Measurements from ENCODE around the gene SPATA31C1.

Gene SPATA31C1

GRCh38 chr9:87886933-87887505, 30.7 kb upstream of the SPATA31C1 start:
- no peak for TF ChIP-seq CTCF (conservative IDR thresholded peaks at IDR 0.05; ENCODE audit: low read depth, low read length)
- no peak overlapping the region for H3K4me3 ChIP-seq (ENCODE audit: low read length)
- no peak for DNase-seq (ENCODE audit: low read depth)

- no peak overlapping the region for H3K4me3 ChIP-seq (ENCODE audit: low read length)
- no peak for TF ChIP-seq CTCF (conservative IDR thresholded peaks at IDR 0.05; ENCODE audit: low read depth, low read length)
- DNase-seq (ENCODE audit: low read depth) = no peak
These were observed 29.9 kb upstream of the SPATA31C1 start for GRCh38 chr9:87887661-87888480.

- TF ChIP-seq CTCF (conservative IDR thresholded peaks at IDR 0.05; ENCODE audit: low read depth, low read length) = no peak
- no peak overlapping the region for H3K4me3 ChIP-seq (ENCODE audit: low read length)
- DNase-seq (ENCODE audit: low read depth) = no peak
These were observed 29.3 kb upstream of the SPATA31C1 start for GRCh38 chr9:87888501-87888900.

GRCh38 chr9:87889065-87889881, 28.5 kb upstream of the SPATA31C1 start:
- DNase-seq (ENCODE audit: low read depth) = no peak

GRCh38 chr9:87889882-87890252, 27.9 kb upstream of the SPATA31C1 start:
- no peak overlapping the region for H3K4me3 ChIP-seq (ENCODE audit: low read length)
- DNase-seq (ENCODE audit: low read depth) = no peak

More at GRCh38 chr9:87889065-87889881, 28.5 kb upstream of the SPATA31C1 start:
- no peak overlapping the region for H3K4me3 ChIP-seq (ENCODE audit: low read length)
- no peak for TF ChIP-seq CTCF (conservative IDR thresholded peaks at IDR 0.05; ENCODE audit: low read depth, low read length)

GRCh38 chr9:87890837-87891236, 26.9 kb upstream of the SPATA31C1 start:
- no peak overlapping the region for H3K4me3 ChIP-seq (ENCODE audit: low read length)
- TF ChIP-seq CTCF (conservative IDR thresholded peaks at IDR 0.05; ENCODE audit: low read depth, low read length) = no peak
- no peak for DNase-seq (ENCODE audit: low read depth)

More at GRCh38 chr9:87889882-87890252, 27.9 kb upstream of the SPATA31C1 start:
- TF ChIP-seq CTCF (conservative IDR thresholded peaks at IDR 0.05; ENCODE audit: low read depth, low read length) = no peak
